Activated CD4-positive, alpha-beta memory T cell treated with anti-CD3 and anti-CD28 coated beads, Interleukin-2, amount 10 ng/mL, durations not matched to agents 7 days and 5 days (primary cell): Measurements from ENCODE around the gene C19orf73. TPM values are rescaled to one million over a fixed set of nuclear protein-coding genes. Genes with fewer than 3 reads are reported as not detected.
"Not testable (repeated sequence)": the region's sequence is repeated elsewhere in the genome, so short reads cannot be mapped to it uniquely, and the experiment has no call there.

Source experiments
- CTCF ChIA-PET: fragments of 350-600 bp; sonication (Branson Sonifier 250); formaldehyde crosslinking; loops from one replicate; lab custom pipeline; 2021; ENCODE audit warnings: antibody characterized with exemption, inconsistent platforms; lab: Charles Lee
- POLR2A ChIA-PET: fragments of 350-600 bp; sonication (Branson Sonifier 250); formaldehyde crosslinking; loops from one replicate; lab custom pipeline; 2021; ENCODE audit warnings: antibody characterized with exemption; lab: Charles Lee
- DNase-seq: peaks from one replicate; pipeline ENCODE4 v3.0.0-alpha.2; 2020
- H3K27ac Mint-ChIP-seq: one replicate; pipeline ENCODE4 v1.8.0; 2021; ENCODE audit warnings: mild to moderate bottlenecking, mixed read lengths
- H3K27me3 Mint-ChIP-seq: one replicate; pipeline ENCODE4 v1.8.0; 2021; ENCODE audit warnings: mixed read lengths
- H3K36me3 Mint-ChIP-seq: one replicate; pipeline ENCODE4 v1.8.0; 2021; ENCODE audit warnings: low read depth, mixed read lengths
- H3K4me1 Mint-ChIP-seq: one replicate; pipeline ENCODE4 v1.8.0; 2021; ENCODE audit warnings: mixed read lengths
- H3K4me3 Mint-ChIP-seq: one replicate; pipeline ENCODE4 v1.8.0; 2021; ENCODE audit warnings: mild to moderate bottlenecking, mixed read lengths
- H3K9me3 Mint-ChIP-seq: one replicate; pipeline ENCODE4 v1.8.0; 2021; ENCODE audit warnings: mixed read lengths
- total RNA-seq, 2 experiments: library from RNA; stranded (reverse); gene quantifications; one replicate each; pipeline ENCODE4 v1.2.3, GENCODE V29; 2021

The C19orf73 gene
- total RNA-seq, 2 experiments from 2014 or later, result 1.0 TPM

DNA sequence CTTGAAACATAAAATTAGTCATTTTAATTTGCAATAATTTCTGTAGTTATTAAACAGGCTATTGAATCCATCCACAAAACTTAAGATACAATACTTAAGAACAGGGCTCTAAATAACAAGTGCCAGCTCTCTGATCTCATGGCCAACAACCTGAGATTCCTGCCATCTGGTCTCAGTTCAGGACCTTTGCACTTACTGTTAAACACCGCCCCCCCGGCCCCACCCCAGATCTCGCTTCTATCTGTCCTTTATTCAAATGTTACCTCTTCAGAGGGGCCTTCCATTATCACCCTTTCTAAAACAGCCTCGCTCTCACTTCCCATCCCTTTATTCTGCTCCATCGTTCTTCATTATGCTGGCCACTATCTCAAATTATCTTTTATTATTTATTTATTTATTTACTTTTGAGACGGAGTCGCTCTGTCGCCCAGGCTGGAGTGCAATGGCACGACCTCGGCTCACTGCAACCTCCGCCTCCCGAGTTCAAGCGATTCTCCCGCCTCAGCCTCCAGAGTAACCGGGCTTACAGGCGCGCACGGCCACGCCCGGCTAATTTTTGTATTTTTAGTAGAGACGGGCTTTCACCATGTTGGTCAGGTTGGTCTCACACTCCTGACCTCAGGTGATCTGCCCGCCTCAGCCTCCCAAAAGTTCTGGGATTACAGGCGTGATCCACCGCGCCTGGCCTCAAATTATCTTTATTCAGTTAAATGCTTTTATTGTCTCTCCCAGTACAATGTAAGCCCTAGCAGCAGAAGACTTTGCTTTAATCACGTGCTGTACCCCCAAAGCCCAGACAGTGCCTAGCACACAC is 34.5 kb downstream of the C19orf73 start:
- ChIA-PET CTCF (interaction anchor here (0.7 kb wide), 1 partner anchor 281 kb away, joined by 3 read pairs; no protein-coding TSS in a partner anchor), POLR2A (interaction anchor here (1.0 kb wide), 1 partner anchor 13 kb away, joined by 3 read pairs; no protein-coding TSS in a partner anchor)
- H3K36me3 Mint-ChIP-seq, result peaks cover 29% of the 10 kb centered on the region
- H3K4me3 Mint-ChIP-seq, result peak overlapping the region; percentile 96
- H3K27me3 Mint-ChIP-seq, result peaks cover 2% of the 10 kb centered on the region
- H3K4me1 Mint-ChIP-seq, result peaks cover 38% of the 10 kb centered on the region
- peak overlapping the region; percentile 71 for H3K27ac Mint-ChIP-seq
- no peak for DNase-seq
- H3K9me3 Mint-ChIP-seq, result no peaks in the 10 kb centered on the region

DNA sequence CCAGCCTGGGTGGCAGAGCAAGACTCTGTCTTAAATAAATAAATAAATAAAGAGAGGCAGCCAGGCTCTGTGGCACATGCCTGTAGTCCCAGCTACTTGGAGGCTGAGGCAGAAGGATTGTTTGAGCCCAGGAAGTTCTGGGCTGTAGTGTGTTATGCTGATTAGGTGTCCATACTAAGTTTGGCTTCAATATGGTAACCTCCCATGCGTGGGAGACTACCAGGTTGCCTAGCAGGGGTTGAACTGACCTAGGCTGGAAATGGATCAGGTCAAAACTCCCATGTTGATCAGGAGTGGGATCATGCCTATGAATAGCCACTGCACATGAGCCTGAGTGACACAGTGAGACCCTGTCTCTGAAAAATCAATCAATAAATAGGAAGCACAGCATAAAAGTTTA is 37.7 kb downstream of the C19orf73 start:
- DNase-seq, result no peak

DNA sequence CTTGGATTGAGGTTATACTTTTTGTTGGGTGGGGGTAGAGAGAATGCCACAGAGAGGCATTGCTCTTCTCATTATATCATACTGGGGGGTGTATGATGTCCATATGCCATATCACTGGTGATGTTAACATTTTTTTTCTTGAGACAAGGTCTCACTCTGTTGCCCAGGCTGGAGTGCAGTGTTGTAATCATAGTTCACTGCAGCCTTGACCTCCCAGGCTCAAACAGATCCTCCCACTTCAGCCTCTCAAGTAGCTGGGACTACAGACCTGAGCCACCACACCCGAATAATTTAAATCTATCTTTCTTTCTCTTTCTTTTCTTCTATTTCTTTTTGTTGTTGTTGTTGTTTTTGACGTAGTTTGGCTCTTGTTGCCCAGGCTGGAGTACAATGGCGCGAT is 38.6 kb downstream of the C19orf73 start:
- ChIA-PET CTCF (no interaction called here), POLR2A (no interaction called here)
- no peak overlapping the region for H3K4me3 Mint-ChIP-seq
- peaks cover 3% of the 10 kb centered on the region for H3K36me3 Mint-ChIP-seq
- no peak for DNase-seq
- H3K9me3 Mint-ChIP-seq, result no peaks in the 10 kb centered on the region
- H3K4me1 Mint-ChIP-seq, result peaks cover 11% of the 10 kb centered on the region
- no peak overlapping the region for H3K27ac Mint-ChIP-seq
- peaks cover 2% of the 10 kb centered on the region for H3K27me3 Mint-ChIP-seq

More for the DNA sequence above, 37.7 kb downstream of the C19orf73 start:
- Mint-ChIP-seq H3K36me3 (peaks cover 8% of the 10 kb centered on the region), H3K27ac (no peak overlapping the region), H3K4me1 (peaks cover 15% of the 10 kb centered on the region), H3K27me3 (peaks cover 2% of the 10 kb centered on the region), H3K9me3 (no peaks in the 10 kb centered on the region), H3K4me3 (no peak overlapping the region)
- POLR2A ChIA-PET, result no interaction called here
- CTCF ChIA-PET, result interaction anchor here (1.4 kb wide), 1 partner anchor 88 kb away, joined by 3 read pairs; the partner anchor contains the start of gene RUVBL2

DNA sequence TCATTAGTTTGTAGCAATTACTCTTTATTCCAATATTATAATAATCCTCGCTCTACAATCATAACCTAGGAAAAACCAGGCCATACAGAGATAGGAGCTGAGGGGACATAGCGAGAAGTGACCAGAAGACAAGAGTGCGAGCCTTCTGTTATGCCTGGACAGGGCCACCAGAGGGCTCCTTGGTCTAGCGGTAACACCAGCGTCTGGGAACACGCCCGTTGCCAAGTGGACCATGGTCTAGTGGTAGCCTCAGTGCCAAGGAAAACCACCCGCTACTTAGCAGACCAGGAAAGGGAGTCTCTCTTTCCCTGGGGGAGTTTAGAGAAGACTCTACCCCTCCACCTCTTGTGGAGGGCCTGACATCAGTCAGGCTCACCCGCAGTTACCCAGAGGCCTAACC is 44.1 kb downstream of the C19orf73 start:
- POLR2A ChIA-PET, H3K36me3 Mint-ChIP-seq, H3K4me3 Mint-ChIP-seq, H3K4me1 Mint-ChIP-seq, H3K9me3 Mint-ChIP-seq, H3K27ac Mint-ChIP-seq: not testable (repeated sequence)
- CTCF ChIA-PET, result interaction anchor here (1.1 to 1.3 kb wide), 2 partner anchors 75 to 124 kb away, joined by 4 to 5 read pairs; no protein-coding TSS in a partner anchor
- peak; percentile 33 for DNase-seq
- H3K27me3 Mint-ChIP-seq, result peaks cover 33% of the 10 kb centered on the region

DNA sequence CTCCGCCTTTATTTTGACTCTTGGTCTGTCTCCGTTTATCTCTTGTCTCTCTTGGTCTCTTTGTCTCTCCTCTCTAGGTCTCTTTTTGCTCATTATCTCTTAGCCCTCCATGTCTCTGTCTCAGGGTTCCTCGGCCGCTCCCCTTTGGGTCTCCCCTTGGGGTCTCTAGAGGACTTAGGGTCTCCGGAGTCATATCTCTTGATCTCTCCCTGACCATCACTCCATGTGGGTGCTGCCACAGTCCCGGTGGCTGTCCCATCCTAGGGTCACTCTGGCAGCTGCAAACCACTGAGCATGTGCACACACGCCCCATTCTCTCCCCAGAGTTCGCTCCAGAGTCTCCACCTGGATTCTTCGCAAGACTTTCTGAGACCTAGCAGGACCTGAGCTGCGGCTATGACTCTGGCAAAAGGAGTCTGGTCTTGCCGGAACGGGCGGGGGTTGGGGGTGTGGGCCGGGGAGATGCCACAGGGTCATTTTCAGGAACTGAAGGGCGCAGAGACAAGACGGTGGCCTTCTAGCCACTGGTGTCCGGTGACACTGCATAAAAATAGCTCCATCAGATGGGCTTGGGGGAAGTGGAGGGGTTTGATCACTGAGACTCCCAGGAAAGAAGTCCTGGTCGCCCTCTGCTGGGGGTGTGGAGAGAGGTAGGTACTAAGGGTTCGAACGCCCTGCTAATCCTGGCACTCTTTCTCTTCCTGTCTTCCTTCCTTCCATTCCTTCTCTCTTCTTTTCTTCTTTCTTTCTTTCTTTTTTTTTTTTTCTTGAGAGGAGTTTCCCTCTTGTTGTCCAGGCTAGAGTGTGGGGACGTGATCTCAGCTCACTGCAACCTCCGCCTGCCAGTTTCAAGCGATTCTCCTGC is 45.2 kb downstream of the C19orf73 start:
- Mint-ChIP-seq H3K27me3 (peaks cover 43% of the 10 kb centered on the region), H3K9me3 (no peaks in the 10 kb centered on the region), H3K27ac (peak overlapping the region; percentile 12), H3K4me3 (no peak overlapping the region), H3K36me3 (peaks cover 2% of the 10 kb centered on the region), H3K4me1 (peaks cover 7% of the 10 kb centered on the region)
- ChIA-PET CTCF (interaction anchor here (0.6 to 1.1 kb wide), 3 partner anchors 74 to 80 kb away, joined by 3 to 5 read pairs (median 3); partner anchors contain the start of genes GYS1 and RUVBL2), POLR2A (no interaction called here)
- no peak for DNase-seq

DNA sequence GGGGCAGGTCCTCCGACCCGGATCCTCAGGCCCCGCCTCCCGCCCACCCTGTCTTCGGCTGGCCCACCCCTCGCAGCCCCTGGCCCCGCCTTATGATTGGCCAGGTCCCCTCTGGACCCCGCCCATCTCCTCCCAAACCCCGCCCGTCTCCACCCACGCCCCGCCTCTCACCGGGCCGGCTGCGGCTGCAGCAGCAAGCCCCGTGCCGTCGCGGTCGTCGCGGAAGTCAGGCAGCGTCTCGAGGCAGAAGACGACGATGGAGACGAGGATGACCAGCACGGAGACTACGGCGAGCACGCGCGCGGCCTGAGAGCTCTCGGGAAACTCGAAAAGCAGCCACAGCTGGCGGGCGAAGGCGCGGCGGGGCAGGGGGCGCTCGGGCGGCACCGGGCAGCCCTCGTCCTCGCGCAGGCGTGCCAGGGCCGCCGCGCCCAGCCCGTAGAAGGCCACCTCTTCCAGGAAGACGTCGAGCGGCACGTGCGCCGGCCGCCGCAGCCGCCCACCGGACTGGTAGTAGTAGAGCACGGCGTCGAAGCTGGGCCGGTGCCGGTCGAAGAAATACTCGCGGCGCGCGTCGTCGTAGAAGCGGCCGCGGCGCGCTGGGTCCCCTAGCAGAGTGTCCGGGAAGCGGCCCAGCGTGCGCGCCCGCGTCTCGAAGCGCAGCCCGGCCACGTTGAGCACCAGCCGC is 46.9 kb downstream of the C19orf73 start:
- POLR2A ChIA-PET, result no interaction called here
- DNase-seq, result no peak
- no peaks in the 10 kb centered on the region for H3K9me3 Mint-ChIP-seq
- H3K36me3 Mint-ChIP-seq, result peaks cover 2% of the 10 kb centered on the region
- CTCF ChIA-PET, result interaction anchor here (1.2 kb wide), 1 partner anchor 34 kb away, joined by 3 read pairs; no protein-coding TSS in a partner anchor
- peaks cover 7% of the 10 kb centered on the region for H3K4me1 Mint-ChIP-seq
- H3K27me3 Mint-ChIP-seq, result peaks cover 53% of the 10 kb centered on the region
- H3K4me3 Mint-ChIP-seq, result no peak overlapping the region
- H3K27ac Mint-ChIP-seq, result no peak overlapping the region

DNA sequence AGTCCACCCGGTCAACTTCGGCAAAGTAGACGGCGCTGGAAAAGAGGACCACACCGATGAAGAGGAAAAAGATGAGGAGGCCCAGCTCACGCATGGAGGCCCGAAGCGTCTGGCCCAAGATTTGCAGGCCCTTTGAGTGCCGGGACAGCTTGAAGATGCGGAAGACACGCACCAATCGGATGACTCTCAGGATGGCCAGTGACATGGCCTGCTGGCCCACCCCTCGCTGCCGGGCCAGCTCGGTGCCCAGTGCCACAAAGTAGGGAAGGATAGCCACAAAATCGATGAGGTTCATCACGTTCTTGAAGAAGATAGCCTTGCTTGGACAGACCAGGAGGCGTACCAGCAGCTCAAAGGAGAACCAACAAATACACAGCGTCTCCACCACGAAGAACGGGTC is 48.5 kb downstream of the C19orf73 start:
- CTCF ChIA-PET, result interaction anchor here (1.6 kb wide), 1 partner anchor 28 kb away, joined by 10 read pairs; no protein-coding TSS in a partner anchor
- peaks cover 2% of the 10 kb centered on the region for H3K36me3 Mint-ChIP-seq
- POLR2A ChIA-PET, result interaction anchor here (1.5 kb wide), 1 partner anchor 12 kb away, joined by 3 read pairs; no protein-coding TSS in a partner anchor

DNA sequence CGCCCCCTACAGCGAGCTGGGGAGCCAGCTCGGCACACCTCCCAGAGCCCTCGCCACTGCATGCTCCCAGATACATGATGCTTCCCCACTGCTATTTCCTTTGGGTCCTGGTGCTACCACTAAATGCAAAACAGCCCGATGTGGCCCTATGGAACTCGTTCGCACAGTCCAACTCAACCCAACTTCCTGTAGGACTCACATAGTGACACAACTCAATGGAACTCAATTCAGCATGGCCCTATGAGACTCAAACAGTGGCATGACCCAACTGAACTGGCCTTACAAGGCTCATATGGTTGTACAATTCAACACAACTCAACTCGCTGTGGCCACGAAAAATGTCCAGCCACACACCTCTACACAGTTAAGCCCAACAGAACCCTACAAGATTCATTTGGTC is 49.9 kb downstream of the C19orf73 start:
- Mint-ChIP-seq H3K4me1 (peaks cover 7% of the 10 kb centered on the region), H3K4me3 (no peak overlapping the region), H3K27ac (no peak overlapping the region), H3K36me3 (peaks cover 2% of the 10 kb centered on the region), H3K9me3 (no peaks in the 10 kb centered on the region), H3K27me3 (peaks cover 76% of the 10 kb centered on the region)
- no peak for DNase-seq
- CTCF ChIA-PET, result interaction anchor here (1.6 kb wide), 1 partner anchor 29 kb away, joined by 10 read pairs; no protein-coding TSS in a partner anchor
- POLR2A ChIA-PET, result no interaction called here

More for the DNA sequence above, 48.5 kb downstream of the C19orf73 start:
- Mint-ChIP-seq H3K9me3 (no peaks in the 10 kb centered on the region), H3K27me3 (peaks cover 68% of the 10 kb centered on the region), H3K4me1 (peaks cover 7% of the 10 kb centered on the region), H3K27ac (no peak overlapping the region), H3K4me3 (no peak overlapping the region)
- no peak for DNase-seq

Other genes starting within 250 kb of the C19orf73 start
- gene PPP1R15A, start 246.7 kb downstream of the C19orf73 start, total RNA-seq, result 10 to 100 TPM; 77.2 to 81.4 TPM
- gene TULP2, start 220.4 kb downstream of the C19orf73 start, total RNA-seq, result under 1 TPM in 1 of 2 experiments, not detected in 1; 0.13 TPM
- 100 to 1,000 TPM; 287 to 300 TPM for gene NUCB1, start 218.8 kb downstream of the C19orf73 start, total RNA-seq
- gene DHDH, start 185.4 kb downstream of the C19orf73 start, total RNA-seq, result 1 to 10 TPM; 1.6 to 2.9 TPM
- gene BAX, start 164.3 kb downstream of the C19orf73 start, total RNA-seq, result 100 to 1,000 TPM; 255 to 258 TPM
- gene FTL, start 153.8 kb downstream of the C19orf73 start, total RNA-seq, result 1,000 to 10,000 TPM; 1,110 to 1,123 TPM
- gene GYS1, start 125.8 kb downstream of the C19orf73 start, total RNA-seq, result 10 to 100 TPM; 55.1 to 56.3 TPM
- gene RUVBL2, start 125.3 kb downstream of the C19orf73 start, total RNA-seq, result 10 to 100 TPM; 74.7 to 80.1 TPM
- gene LHB, start 102.1 kb downstream of the C19orf73 start, total RNA-seq, result under 1 TPM; 0.63 to 0.88 TPM
- gene CGB3, start 94.8 kb downstream of the C19orf73 start, total RNA-seq, result not detected
- not detected for gene CGB2, start 87.3 kb downstream of the C19orf73 start, total RNA-seq
- gene CGB1, start 82.2 kb downstream of the C19orf73 start, total RNA-seq, result not detected
- not detected for gene CGB5, start 75.3 kb downstream of the C19orf73 start, total RNA-seq
- not detected for gene CGB8, start 70.0 kb downstream of the C19orf73 start, total RNA-seq
- not detected for gene CGB7, start 61.4 kb downstream of the C19orf73 start, total RNA-seq
- gene NTF4, start 54.3 kb downstream of the C19orf73 start, total RNA-seq, result not detected
- not detected for gene KCNA7, start 46.4 kb downstream of the C19orf73 start, total RNA-seq
- 100 to 1,000 TPM; 179 to 188 TPM for gene SNRNP70, start 33.7 kb downstream of the C19orf73 start, total RNA-seq
- 1 to 10 TPM; 4.3 to 4.7 TPM for gene LIN7B, start 4.8 kb downstream of the C19orf73 start, total RNA-seq
- gene PPFIA3, start 401 bp upstream of the C19orf73 start, total RNA-seq, result 1 to 10 TPM; 2.6 TPM
- not detected for gene HRC, start 36.3 kb upstream of the C19orf73 start, total RNA-seq
- under 1 TPM in 1 of 2 experiments, not detected in 1; 0.58 TPM for gene TRPM4, start 38.6 kb upstream of the C19orf73 start, total RNA-seq
- gene SLC6A16, start 206.0 kb upstream of the C19orf73 start, total RNA-seq, result 1 to 10 TPM; 3.0 to 3.5 TPM
- gene CD37, start 216.3 kb upstream of the C19orf73 start, total RNA-seq, result 100 to 1,000 TPM; 278 to 299 TPM
- not detected for gene TEAD2, start 243.3 kb upstream of the C19orf73 start, total RNA-seq
- gene DKKL1, start 244.7 kb upstream of the C19orf73 start, total RNA-seq, result not detected